T-helper 1 cell treated with Interleukin-12 subunit alpha and Interleukin-12 subunit beta and Interleukin-4 antibody, amounts not matched to agents 30 ng/mL and 1 ng/mL, for 36 hours (primary cell): Measurements from ENCODE around the gene COG4. TPM values are rescaled to one million over a fixed set of nuclear protein-coding genes. Genes with fewer than 3 reads are reported as not detected.

ENCODE experiments used
- intact Hi-C: fragments of 100-400 bp; cut with micrococcal nuclease; formaldehyde crosslinking; loops from one replicate; pipeline ENCODE4 v1.15.1; 2024
- total RNA-seq: library from RNA; stranded (reverse); gene quantifications from 2 replicates; pipeline ENCODE4 v1.2.3, GENCODE V29; 2022

Gene COG4
- total RNA-seq, 1 donor from 2014 or later, result 55.8 TPM

- intact Hi-C loops, result loop anchor here (2.0 to 5.0 kb wide), 2 partner anchors 39 to 186 kb away; partner anchors contain the start of gene EXOSC6
Measured at GRCh38 chr16:70437582-70438557, 85.5 kb downstream of the COG4 start.

- intact Hi-C loops, result loop anchor here (5.0 kb wide), 1 partner anchor 185 kb away; the partner anchor contains the start of gene EXOSC6
Measured at GRCh38 chr16:70437017-70437581, 86.3 kb downstream of the COG4 start.

GRCh38 chr16:70434484-70435260 lies 88.7 kb downstream of the COG4 start:
- intact Hi-C loops, result loop anchor here (5.0 kb wide), 1 partner anchor 182 kb away; the partner anchor contains the start of gene EXOSC6

GRCh38 chr16:70433458-70434103 lies 89.8 kb downstream of the COG4 start:
- intact Hi-C loops, result no loop called here

- intact Hi-C loops, result no loop called here
Measured at GRCh38 chr16:70432723-70433457, 90.5 kb downstream of the COG4 start.

- intact Hi-C loops, result no loop called here
Measured at GRCh38 chr16:70432356-70432722, 91.0 kb downstream of the COG4 start.

- intact Hi-C loops, result loop anchor here (1.0 to 2.0 kb wide), 4 partner anchors 8 to 92 kb away; partner anchors contain the start of genes COG4, SF3B3 and ST3GAL2
Measured at GRCh38 chr16:70430667-70431536, 92.5 kb downstream of the COG4 start.

Other genes starting within 250 kb of the COG4 start
- gene AARS1, start 234.0 kb downstream of the COG4 start, total RNA-seq, result 98.4 and 101 TPM in 2 replicates
- gene DDX19B, start 224.4 kb downstream of the COG4 start, total RNA-seq, result 29.1 and 35.3 TPM in 2 replicates
- 41.0 and 45.7 TPM in 2 replicates for gene DDX19A, start 176.7 kb downstream of the COG4 start, total RNA-seq
- gene ST3GAL2, start 84.5 kb downstream of the COG4 start, total RNA-seq, result 38.2 and 40.6 TPM in 2 replicates
- 22.5 and 24.4 TPM in 2 replicates for gene FCSK, start 69.0 kb downstream of the COG4 start, total RNA-seq
- 381 and 387 TPM in 2 replicates for gene SF3B3, start 262 bp upstream of the COG4 start, total RNA-seq
- gene IL34, start 123.0 kb upstream of the COG4 start, total RNA-seq, result 0.24 TPM in 1 of 2 replicates, not detected in the other
- gene MTSS2, start 162.5 kb upstream of the COG4 start, total RNA-seq, result 2.7 and 3.6 TPM in 2 replicates